Urinary bladder (tissue), 4 donors: Measurements from ENCODE around the gene C1orf198. TPM values are rescaled to one million over a fixed set of nuclear protein-coding genes. Genes with fewer than 3 reads are reported as not detected.
"Not testable (repeated sequence)": the region's sequence is repeated elsewhere in the genome, so short reads cannot be mapped to it uniquely, and the experiment has no call there.

Source experiments
- DNase-seq: peaks from one replicate; pipeline ENCODE4 v3.0.0-alpha.2; 2015; ENCODE audit errors: extremely low spot score
- H3K27ac ChIP-seq: one replicate; pipeline ENCODE4 v1.5.1; 2013; ENCODE audit warnings: low read depth, mild to moderate bottlenecking, moderate library complexity
- H3K36me3 ChIP-seq: one replicate; pipeline ENCODE4 v1.6.1; 2013; ENCODE audit warnings: mild to moderate bottlenecking, moderate library complexity; ENCODE audit not compliant: insufficient read depth
- H3K4me1 ChIP-seq: one replicate; pipeline ENCODE4 v1.6.1; 2013; ENCODE audit warnings: mild to moderate bottlenecking, moderate library complexity; ENCODE audit not compliant: insufficient read depth
- H3K4me3 ChIP-seq: one replicate; pipeline ENCODE4 v1.5.1; 2013; ENCODE audit warnings: low read depth, low read length
- WGBS: extraction: QIAGEN DNeasy Blood & Tissue Kit; methylation state at CpG from one replicate; pipeline ENCODE4 v1.1.7; 2013; 5-methylcytosine and 5-hydroxymethylcytosine counted together
- polyA plus RNA-seq: library from polyadenylated mRNA; stranded (reverse); fragments of 200-250 nt; gene quantifications from one replicate; pipeline ENCODE4 v1.2.3, GENCODE V29; 2013
- total RNA-seq: library from RNA; depleted of rRNA; stranded (reverse); fragments of >200 nt; gene quantifications from one replicate; pipeline ENCODE4 v1.2.3, GENCODE V29; 2014
- donor health status: healthy with polysubstance abuse.
- donor health status: healthy.

C1orf198 gene
- total and polyA plus RNA-seq, 2 donors: 35.6 to 55.1 TPM

DNA sequence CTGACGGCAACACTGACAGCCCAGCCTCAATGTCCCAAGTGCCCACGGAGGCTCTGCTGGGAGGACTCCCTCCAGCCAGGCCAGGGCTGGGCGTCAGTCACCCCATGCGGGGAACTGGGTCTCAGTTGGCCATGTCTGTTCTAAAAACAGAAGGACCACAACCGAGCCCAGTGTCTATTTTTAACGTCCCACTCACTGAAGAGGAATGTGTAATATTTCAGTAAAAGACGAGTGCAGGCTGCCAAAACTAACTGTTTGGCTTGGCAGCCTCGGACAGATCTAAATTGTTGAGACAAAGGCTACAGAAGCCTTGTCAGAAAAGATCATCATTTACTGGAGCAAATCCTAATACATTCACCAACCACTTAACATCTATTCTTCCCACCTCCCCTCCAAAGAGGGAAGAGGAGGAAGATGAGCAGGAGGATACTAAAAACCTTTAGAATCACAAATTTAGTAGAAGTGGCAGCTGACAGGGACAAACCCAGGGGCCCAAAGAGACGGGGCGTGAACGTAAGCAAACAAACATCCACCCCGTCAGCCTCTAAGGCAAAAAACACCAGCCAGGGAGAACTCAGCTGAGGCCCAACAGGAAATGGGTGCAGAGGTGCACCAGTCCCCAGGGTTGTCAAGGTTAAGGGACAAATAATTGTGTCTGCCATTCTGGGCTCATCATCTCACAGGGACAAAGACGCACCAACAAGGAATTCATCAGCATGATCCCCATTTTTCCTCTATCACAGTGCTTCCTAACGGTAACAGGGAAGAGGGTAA is 18.7 kb downstream of the C1orf198 start:
- Histone ChIP-seq H3K27ac (peak overlapping the region; percentile 26), H3K36me3 (no peaks in the 10 kb centered on the region), H3K4me3 (no peak overlapping the region), H3K4me1 (no peaks in the 10 kb centered on the region)
- 22% methylated on average over 14 of the region's 14 CpGs for WGBS
- no peak for DNase-seq

DNA sequence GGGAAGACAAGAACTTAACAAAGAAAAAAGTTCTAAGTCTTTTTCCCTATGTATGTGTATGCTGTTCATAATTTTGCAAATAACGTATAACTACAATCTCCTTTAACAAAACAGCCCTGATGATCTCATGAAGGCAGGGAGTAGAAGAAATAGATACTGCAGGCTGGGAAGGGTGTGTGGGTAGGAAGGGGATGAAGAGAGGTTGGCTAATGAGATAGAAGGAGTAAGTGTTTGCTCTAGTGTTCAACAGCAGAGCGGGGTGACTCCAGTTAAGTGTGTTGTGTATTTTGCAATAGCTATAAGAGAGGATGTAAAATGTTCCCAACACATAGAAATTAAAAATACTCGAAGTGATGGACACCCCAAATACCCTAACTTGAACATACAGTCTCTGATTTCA is 20.1 kb downstream of the C1orf198 start:
- H3K36me3 ChIP-seq: no peaks in the 10 kb centered on the region
- DNase-seq: no peak
- H3K27ac ChIP-seq: no peak overlapping the region
- no peaks in the 10 kb centered on the region for H3K4me1 ChIP-seq
- no peak overlapping the region for H3K4me3 ChIP-seq
- WGBS: 88% methylated on average over 3 of the region's 3 CpGs

DNA sequence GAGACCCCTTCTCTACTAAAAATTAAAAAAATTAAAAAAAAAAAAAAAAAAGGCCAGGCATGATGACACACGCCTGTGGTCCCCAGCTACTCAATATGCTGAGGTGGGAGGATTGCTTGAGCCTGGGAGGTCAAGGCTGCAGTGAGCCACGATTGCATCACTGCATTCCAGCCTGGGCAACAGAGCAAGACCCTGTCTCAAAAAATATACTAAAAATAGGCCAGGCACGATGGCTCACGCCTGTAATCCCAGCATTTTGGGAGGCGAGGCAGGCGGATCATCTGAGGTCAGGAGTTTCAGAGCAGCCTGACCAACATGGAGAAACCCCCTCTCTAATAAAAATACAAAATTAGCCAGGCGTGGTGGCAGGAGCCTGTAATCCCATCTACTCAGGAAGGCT is 23.1 kb downstream of the C1orf198 start:
- not testable (repeated sequence) for H3K36me3 ChIP-seq, H3K4me3 ChIP-seq, H3K27ac ChIP-seq, DNase-seq, H3K4me1 ChIP-seq
- WGBS: 71% methylated on average over 7 of the region's 7 CpGs

DNA sequence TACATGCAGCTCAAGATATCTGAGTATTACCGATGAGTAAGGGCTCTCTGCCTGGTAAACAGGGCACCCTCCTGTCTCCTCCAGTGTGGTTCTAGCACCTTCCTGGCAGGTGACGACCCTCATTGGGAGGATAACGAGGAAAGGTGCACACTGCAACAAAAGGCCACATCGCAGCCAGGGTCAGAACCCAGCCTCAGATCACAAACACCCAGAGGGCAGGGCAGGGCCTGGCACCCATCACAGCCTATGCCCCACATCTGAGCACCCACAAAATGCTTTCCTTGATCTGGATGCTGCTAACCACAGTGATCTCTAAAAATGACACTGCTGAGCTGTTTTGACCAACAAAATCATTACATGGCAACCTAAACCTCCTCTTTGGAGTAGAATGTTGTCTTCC is 23.8 kb downstream of the C1orf198 start:
- Histone ChIP-seq H3K36me3 (peaks cover 2% of the 10 kb centered on the region), H3K4me1 (no peaks in the 10 kb centered on the region)
- 97% methylated on average over 4 of the region's 4 CpGs for WGBS

DNA sequence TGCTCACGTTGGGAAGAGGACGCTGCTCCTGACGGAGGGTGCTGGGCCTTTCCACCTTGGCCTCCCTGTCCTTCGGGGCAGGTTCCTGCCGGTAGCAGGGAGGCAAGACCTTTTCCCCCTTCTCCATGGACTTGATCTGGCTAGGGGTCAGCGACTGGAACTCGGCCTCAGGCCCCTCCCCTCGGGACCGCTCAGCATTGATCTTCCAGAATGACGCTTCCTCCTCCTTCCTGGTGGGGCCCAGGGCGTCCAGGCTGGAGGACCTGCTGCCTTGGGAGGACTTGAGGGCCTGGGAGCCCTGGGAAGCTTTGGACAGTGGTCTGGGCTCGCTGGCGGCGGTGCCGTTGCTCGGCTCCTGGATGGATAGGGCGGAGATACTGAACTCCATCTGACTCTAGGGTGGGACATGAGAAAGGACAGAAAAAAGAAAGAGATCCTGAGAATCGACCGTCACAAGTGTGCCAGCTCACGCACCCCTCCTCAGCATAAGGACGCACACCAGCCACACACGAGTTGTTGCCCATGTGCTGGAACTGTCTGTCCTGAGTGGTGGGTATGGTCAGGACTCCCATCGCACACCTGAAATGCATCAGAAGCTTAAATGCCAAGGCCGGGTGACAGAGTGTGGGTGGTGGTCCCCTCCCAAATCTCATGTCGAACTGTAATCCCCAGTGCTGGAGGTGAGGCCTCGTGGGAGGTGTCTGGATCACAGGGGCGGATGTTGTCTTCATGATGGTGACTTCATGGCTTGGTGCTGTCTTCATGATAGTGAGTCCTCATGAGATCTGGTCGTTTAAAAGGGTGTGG is 24.6 kb downstream of the C1orf198 start:
- Histone ChIP-seq H3K4me3 (no peak overlapping the region), H3K36me3 (peaks cover 2% of the 10 kb centered on the region), H3K4me1 (no peaks in the 10 kb centered on the region), H3K27ac (no peak overlapping the region)
- 91% methylated on average over 28 of the region's 28 CpGs for WGBS
- DNase-seq: no peak

More for the DNA sequence above, 23.8 kb downstream of the C1orf198 start:
- no peak for DNase-seq
- H3K27ac ChIP-seq: no peak overlapping the region
- H3K4me3 ChIP-seq: no peak overlapping the region

DNA sequence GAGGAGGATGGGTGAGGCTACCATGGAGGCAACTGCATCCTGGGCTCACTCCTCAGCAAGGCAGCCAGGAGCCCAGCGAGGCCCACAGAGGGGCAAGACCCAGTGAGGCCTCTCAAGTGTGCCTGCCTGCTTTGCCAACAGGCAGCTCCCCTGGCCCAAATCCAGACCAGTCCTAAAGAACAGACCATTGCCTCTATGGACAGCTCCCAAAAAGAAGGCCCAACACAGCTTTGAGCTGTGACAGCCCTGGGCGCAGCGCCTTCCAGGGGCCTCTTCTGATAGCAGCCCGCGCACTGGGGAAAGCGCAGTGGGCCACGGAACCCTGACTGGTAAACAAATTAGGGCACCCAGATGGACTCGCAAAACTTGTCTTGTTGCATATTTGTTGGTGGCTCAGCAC is 25.5 kb downstream of the C1orf198 start:
- Histone ChIP-seq H3K36me3 (peaks cover 2% of the 10 kb centered on the region), H3K27ac (no peak overlapping the region), H3K4me1 (no peaks in the 10 kb centered on the region), H3K4me3 (no peak overlapping the region)
- 93% methylated on average over 8 of the region's 8 CpGs for WGBS
- DNase-seq: no peak

DNA sequence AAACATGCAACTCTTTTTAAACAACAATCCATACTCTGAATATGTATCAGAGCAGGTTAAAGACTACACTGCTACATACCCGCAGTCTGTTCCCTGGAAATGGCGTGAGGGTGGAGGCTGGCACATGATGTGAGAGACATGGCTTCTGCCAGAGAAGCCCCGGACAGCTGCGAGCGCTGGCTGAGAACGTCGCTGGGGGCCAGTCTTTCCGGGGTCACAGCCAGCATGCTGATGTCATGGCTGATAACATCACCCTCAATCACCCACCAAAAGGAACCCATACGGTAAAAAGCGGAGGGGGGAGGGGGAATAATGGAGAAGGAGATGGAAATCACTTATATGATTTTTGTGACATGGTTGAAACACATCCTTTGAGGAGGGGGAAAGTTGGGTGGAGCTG is 29.1 kb downstream of the C1orf198 start:
- no peak for DNase-seq
- 77% methylated on average over 10 of the region's 10 CpGs for WGBS
- Histone ChIP-seq H3K4me1 (no peaks in the 10 kb centered on the region), H3K36me3 (peaks cover 2% of the 10 kb centered on the region), H3K4me3 (no peak overlapping the region), H3K27ac (no peak overlapping the region)

DNA sequence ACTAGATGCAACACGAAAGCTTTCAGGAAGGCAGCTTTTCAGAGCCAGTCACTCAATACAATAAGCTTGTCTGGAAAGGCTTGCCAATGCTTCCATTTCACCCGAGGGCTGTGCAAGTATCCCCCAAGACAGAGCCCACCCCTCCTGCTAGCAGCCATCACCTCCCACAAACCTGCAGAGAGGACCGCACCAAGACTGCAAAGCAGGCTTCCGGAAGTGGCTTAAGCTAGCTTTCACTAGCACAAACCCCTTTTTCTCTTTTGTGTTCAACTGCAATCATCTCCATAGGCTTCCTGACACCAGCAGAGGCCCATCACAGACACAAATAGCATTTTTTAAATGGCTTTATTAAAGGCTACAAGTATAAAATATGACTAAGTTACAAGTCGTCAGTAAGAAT is 31.5 kb downstream of the C1orf198 start:
- H3K36me3 ChIP-seq: peaks cover 2% of the 10 kb centered on the region
- WGBS: 89% methylated on average over 5 of the region's 5 CpGs
- H3K4me3 ChIP-seq: no peak overlapping the region
- DNase-seq: no peak
- no peaks in the 10 kb centered on the region for H3K4me1 ChIP-seq
- H3K27ac ChIP-seq: no peak overlapping the region

DNA sequence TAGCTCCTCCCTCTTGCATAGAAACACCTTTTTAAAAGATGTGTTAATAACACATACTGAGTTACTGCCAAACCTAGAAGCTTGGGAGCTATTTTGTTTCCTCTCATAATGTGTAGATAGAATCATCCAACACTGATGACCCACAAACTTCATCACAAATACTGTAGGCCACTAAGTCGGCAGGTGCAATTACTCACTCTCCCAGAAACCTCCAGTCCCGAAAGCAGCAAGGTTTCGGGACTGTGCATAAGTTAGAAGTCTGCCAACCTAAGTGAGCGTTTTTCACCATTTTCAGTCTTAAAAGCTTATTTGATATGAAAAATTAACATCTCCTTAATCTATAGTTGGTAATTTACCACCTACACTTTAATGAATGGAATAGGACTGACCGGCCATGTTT is 32.0 kb downstream of the C1orf198 start:
- no peak for DNase-seq
- no peaks in the 10 kb centered on the region for H3K36me3 ChIP-seq
- no peaks in the 10 kb centered on the region for H3K4me1 ChIP-seq
- WGBS: 92% methylated on average over 5 of the region's 5 CpGs
- no peak overlapping the region for H3K27ac ChIP-seq
- H3K4me3 ChIP-seq: no peak overlapping the region

DNA sequence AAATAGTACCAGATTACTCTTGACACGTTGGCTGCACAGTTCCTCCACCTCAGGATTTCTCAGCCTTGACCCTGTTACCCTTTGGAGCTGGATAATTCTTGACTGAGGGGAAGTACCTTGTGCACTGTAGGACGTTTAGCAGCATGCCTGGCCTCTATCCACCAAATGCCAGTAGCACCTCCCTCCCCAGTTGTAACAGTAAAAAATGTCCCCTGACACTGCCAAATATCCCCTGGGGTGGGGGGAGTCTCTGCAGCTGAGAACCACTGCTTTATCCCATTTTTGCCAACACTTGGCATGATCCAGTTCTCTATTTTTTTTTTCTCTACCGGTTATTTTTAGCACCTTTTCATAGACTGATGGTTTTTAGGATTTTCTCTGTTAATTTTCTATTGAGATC is 34.0 kb downstream of the C1orf198 start:
- Histone ChIP-seq H3K27ac (no peak overlapping the region), H3K36me3 (no peaks in the 10 kb centered on the region), H3K4me3 (no peak overlapping the region), H3K4me1 (no peaks in the 10 kb centered on the region)
- DNase-seq: no peak
- 41% methylated on average over 3 of the region's 3 CpGs for WGBS

DNA sequence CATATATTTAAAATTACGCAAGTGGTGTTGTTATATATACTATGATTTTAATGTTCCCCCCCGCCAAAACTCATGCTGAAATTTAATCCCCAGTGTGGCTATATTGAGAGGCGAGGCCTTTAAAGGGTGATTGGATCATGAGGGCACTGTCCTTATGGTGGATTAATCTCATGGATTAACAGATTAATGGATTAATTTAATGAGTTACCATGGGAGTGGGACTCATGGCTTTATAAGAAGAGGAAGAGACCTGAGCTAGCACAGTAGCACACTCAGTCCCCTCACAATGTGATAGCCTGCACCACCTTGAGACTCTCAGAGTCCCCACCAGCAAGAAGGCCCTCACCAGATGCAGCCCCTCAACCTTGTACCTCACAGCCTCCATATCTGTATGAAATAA is 34.8 kb downstream of the C1orf198 start:
- WGBS: 99% methylated on average over 3 of the region's 3 CpGs

DNA sequence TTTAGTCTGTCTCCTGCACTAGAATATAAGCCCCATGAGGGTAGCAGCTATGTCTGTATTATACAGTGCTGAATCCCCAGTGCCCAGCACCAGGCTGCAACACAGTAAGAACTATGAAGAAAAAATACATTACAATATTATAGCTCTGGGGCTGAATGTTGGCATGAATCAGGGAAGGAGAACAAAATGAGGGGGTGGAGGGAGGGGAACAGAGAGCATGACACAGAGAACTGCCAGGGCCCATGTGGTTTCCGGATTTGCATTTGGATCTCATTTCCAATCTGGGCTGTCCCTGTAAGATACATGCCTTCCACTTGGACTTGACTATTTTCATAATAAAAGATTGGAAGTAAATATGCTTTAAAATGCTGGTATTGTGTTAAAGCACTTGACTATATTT is 35.8 kb downstream of the C1orf198 start:
- H3K4me1 ChIP-seq: peaks cover 3% of the 10 kb centered on the region
- H3K4me3 ChIP-seq: no peak overlapping the region
- WGBS: 52% methylated on average over 1 of the region's 1 CpG
- H3K27ac ChIP-seq: no peak overlapping the region
- H3K36me3 ChIP-seq: no peaks in the 10 kb centered on the region
- no peak for DNase-seq

More for the DNA sequence above, 34.8 kb downstream of the C1orf198 start:
- Histone ChIP-seq H3K4me1 (no peaks in the 10 kb centered on the region), H3K36me3 (no peaks in the 10 kb centered on the region), H3K27ac (no peak overlapping the region), H3K4me3 (no peak overlapping the region)
- DNase-seq: no peak

DNA sequence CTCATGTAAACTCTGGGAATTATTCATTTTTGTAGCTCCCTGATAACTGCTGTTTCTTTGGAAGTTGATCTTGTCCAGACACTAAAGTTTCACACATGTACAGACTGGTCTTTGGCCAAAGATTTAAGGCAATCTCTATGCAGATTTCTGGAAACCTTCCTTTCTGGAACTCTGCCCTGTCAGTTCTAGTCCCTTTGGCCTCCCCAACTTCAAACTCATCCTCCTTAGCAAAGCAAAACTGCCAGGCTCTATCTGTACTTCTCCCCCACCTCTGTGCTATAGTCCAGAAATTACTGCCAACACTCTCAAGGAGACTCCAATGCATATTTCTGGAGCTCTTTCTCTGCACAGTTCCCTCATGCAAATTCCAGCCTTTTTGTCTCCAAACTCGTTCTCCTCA is 36.5 kb downstream of the C1orf198 start:
- no peak overlapping the region for H3K27ac ChIP-seq
- DNase-seq: peak; percentile 46

DNA sequence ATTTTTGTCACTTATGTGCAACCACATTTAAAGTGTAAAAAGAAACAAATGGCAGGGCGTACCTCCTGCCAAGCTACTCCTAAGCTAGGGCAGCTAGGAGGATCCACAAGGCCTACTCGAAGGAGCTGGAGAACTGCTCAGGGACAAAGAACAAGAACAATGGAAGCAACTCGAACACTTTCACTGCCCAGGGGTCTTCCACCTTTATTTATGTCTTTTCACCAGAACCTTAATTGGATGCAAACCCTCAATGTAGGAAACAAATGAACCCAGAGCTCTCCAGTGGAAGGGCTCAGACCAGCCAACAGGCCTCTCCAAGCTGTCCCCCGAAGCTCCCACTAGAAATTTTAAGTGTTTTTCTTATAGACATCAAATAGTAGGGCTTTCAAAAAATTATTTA is 39.9 kb downstream of the C1orf198 start:
- H3K4me1 ChIP-seq: peaks cover 3% of the 10 kb centered on the region
- no peak for DNase-seq
- WGBS: 94% methylated on average over 4 of the region's 4 CpGs
- no peaks in the 10 kb centered on the region for H3K36me3 ChIP-seq
- H3K27ac ChIP-seq: no peak overlapping the region
- no peak overlapping the region for H3K4me3 ChIP-seq

More for the DNA sequence above, 36.5 kb downstream of the C1orf198 start:
- Histone ChIP-seq H3K36me3 (no peaks in the 10 kb centered on the region), H3K4me3 (no peak overlapping the region), H3K4me1 (peaks cover 3% of the 10 kb centered on the region)
- WGBS: 23% methylated on average over 1 of the region's 1 CpG
